Pulmonary artery endothelial cell (primary cell): ENCODE measurements around the gene SNCAIP. TPM values are rescaled to one million over a fixed set of nuclear protein-coding genes. Genes with fewer than 3 reads are reported as not detected.

Source experiments
- DNase-seq: peaks from one replicate; pipeline ENCODE4 v3.0.0-alpha.2; 2011; ENCODE audit warnings: low read depth, low spot score
- total RNA-seq: library from RNA; depleted of rRNA; stranded (reverse); fragments of >200 nt; gene quantifications from 2 replicates; pipeline ENCODE4 v1.2.3, GENCODE V29; 2014

Gene SNCAIP
- total RNA-seq, 1 donor from 2014 or later, result 8.9 TPM

- no peak for DNase-seq
Observed at GRCh38 chr5:122424132-122424531, 112.1 kb downstream of the SNCAIP start.

GRCh38 chr5:122426301-122426700, 114.3 kb downstream of the SNCAIP start:
- no peak for DNase-seq

GRCh38 chr5:122427621-122428020, 115.6 kb downstream of the SNCAIP start:
- no peak for DNase-seq

- DNase-seq, result no peak
Observed at GRCh38 chr5:122429545-122430318, 117.7 kb downstream of the SNCAIP start.

- no peak for DNase-seq
Observed at GRCh38 chr5:122430319-122430586, 118.2 kb downstream of the SNCAIP start.

- DNase-seq, result no peak
Observed at GRCh38 chr5:122431298-122431697, 119.3 kb downstream of the SNCAIP start.

GRCh38 chr5:122434205-122434970, 122.4 kb downstream of the SNCAIP start:
- no peak for DNase-seq

- DNase-seq, result no peak
Observed at GRCh38 chr5:122435234-122435633, 123.2 kb downstream of the SNCAIP start.

GRCh38 chr5:122435761-122436160, 123.7 kb downstream of the SNCAIP start:
- DNase-seq, result no peak

GRCh38 chr5:122436615-122437014, 124.6 kb downstream of the SNCAIP start:
- DNase-seq, result no peak

GRCh38 chr5:122439645-122440044, 127.6 kb downstream of the SNCAIP start:
- DNase-seq, result no peak

- no peak for DNase-seq
Observed at GRCh38 chr5:122442938-122443337, 130.9 kb downstream of the SNCAIP start.

- no peak for DNase-seq
Observed at GRCh38 chr5:122444411-122444810, 132.4 kb downstream of the SNCAIP start.

GRCh38 chr5:122445070-122445469, 133.0 kb downstream of the SNCAIP start:
- no peak for DNase-seq

GRCh38 chr5:122447072-122447471, 135.0 kb downstream of the SNCAIP start:
- DNase-seq, result no peak

- DNase-seq, result no peak
Observed at GRCh38 chr5:122447879-122448278, 135.8 kb downstream of the SNCAIP start.

- no peak for DNase-seq
Observed at GRCh38 chr5:122454541-122454940, 142.5 kb downstream of the SNCAIP start.

- no peak for DNase-seq
Observed at GRCh38 chr5:122455939-122456338, 143.9 kb downstream of the SNCAIP start.

GRCh38 chr5:122457178-122457826, 145.3 kb downstream of the SNCAIP start:
- no peak for DNase-seq

- no peak for DNase-seq
Observed at GRCh38 chr5:122458278-122458872, 146.3 kb downstream of the SNCAIP start.

- DNase-seq, result no peak
Observed at GRCh38 chr5:122462486-122462885, 150.4 kb downstream of the SNCAIP start.

GRCh38 chr5:122463221-122463620, 151.2 kb downstream of the SNCAIP start:
- no peak for DNase-seq
